KOPT-K1 (cell line): ENCODE data around the gene SLC25A48.
"Not testable (repeated sequence)": the region's sequence is repeated elsewhere in the genome, so short reads cannot be mapped to it uniquely, and the experiment has no call there.

Experiments used
- H3K27ac ChIP-seq: fragments of 200-600 bp; sonication (generic); 2 replicates; pipeline ENCODE4 v1.5.1; 2016; ENCODE audit warnings: antibody characterized with exemption, mild to moderate bottlenecking, low read depth, low read length; ENCODE audit not compliant: poor library complexity, severe bottlenecking
- H3K36me3 ChIP-seq: fragments of 200-600 bp; sonication (generic); 2 replicates; pipeline ENCODE4 v1.5.1; 2017; ENCODE audit warnings: antibody characterized with exemption, mild to moderate bottlenecking, low read length, moderate library complexity; ENCODE audit not compliant: insufficient read depth
- H3K9me3 ChIP-seq: fragments of 200-600 bp; sonication (generic); 2 replicates; pipeline ENCODE4 v1.5.1; 2017; ENCODE audit warnings: antibody characterized with exemption, low read length, mild to moderate bottlenecking; ENCODE audit not compliant: insufficient read depth, poor library complexity, severe bottlenecking

SLC25A48 gene

DNA sequence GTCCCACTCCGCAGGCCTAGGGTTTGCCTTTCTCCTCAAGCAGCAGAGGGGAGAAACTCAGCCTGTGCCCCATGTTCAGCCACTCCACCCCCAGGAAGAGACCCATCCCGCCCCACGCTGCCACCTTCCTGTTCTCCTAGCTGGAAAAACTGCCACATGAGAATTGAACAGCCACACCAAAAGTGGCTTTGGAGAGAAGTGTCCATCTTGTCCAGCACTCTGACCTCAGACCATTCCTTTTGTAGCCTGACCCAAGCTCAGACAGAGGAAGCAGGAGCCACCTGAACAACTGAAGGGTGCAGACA lies 8.3 kb upstream of the SLC25A48 start:
- H3K9me3 ChIP-seq, result no peaks in the 10 kb centered on the region
- H3K27ac ChIP-seq, result no peak overlapping the region
- no peaks in the 10 kb centered on the region for H3K36me3 ChIP-seq

DNA sequence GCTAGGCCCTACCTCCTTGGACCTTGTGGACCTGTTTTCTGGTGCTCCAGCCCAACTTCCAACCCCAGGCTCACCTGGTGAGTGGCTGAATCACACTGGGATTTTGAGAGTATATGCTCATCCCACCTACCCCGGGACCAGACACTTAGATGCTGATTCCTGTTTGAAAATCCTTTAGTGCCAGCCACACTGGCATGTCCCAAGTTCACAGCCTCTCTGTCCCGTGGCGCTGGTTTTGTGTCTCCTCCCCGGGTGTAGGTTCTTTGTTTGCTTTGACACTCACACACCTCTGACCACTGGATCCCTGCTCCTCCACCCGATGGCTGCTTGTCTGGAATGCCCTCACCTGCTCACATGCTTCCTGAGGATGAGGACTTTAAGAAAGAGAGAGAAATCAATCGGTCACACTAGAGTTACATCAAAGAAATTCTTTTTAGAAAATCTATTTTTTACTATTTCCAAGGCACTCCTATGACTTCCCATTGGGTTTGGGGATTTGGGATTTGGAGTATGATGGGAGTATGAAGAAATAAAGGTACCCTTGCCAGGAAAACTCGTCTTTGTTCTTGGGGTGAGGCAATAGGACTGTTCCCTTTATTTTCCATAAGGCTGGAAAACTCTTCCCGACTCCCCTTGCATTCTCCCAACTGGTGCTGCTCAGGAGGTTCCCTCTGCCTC lies 7.3 kb upstream of the SLC25A48 start:
- no peaks in the 10 kb centered on the region for H3K36me3 ChIP-seq
- H3K9me3 ChIP-seq, result no peaks in the 10 kb centered on the region
- no peak overlapping the region for H3K27ac ChIP-seq

DNA sequence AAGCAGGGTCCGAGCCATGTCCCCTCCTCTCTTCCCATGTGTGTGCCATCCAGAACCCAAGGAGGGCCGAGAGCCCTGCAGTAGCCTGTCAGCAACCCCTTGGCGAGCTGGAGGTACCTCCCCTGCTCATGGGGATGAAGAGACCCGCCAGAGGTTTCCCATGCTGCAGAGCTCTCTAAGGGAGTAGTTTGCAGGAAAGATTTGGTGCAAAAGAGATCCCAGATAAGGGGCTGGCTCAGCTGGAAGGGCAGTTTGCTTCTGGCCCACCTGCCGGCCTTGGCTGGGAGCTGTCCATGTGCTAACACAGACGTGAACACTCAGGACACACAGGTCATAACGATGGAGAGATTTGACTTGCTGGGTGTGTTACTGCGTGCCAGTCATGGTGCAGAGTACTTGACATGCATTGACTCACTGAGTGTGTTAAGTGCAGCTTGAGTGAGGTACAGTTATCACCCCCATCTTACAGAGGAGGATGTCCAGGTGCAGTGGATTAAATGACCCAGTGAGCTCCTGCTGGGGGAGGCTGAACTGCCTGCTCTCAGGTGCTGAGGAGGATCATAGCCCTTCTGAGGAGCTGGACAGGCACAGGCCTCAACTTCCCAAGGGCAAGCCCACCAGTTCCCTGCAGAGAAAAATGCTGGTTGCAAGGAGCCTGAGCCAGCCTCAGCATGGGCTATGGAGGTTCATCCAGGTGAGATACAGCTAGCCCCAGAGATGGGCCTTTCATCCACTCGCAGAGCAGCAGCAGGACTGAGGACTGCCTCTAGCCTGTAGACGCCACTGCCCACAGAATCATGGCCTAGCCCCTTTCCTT lies 6.3 kb upstream of the SLC25A48 start:
- Histone ChIP-seq H3K27ac (no peak overlapping the region), H3K36me3 (no peaks in the 10 kb centered on the region), H3K9me3 (no peaks in the 10 kb centered on the region)

DNA sequence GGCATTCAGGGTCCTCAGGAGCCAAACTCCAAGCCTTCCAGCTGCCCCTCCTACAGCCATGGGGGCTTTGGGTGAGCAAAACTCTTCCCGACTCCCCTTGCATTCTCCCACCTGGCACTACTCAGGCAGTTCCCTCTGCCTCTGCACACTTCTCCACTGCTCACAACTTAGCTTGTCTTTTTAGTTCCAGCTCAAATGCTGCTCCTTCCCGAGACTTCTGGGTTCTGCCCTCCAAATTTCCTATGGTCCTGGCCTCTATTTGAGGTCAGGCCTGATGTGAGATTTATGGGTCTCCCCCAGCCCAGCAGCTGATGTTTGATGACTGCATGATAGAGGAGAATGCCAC lies 5.7 kb upstream of the SLC25A48 start:
- Histone ChIP-seq H3K27ac (no peak overlapping the region), H3K36me3 (no peaks in the 10 kb centered on the region), H3K9me3 (no peaks in the 10 kb centered on the region)

DNA sequence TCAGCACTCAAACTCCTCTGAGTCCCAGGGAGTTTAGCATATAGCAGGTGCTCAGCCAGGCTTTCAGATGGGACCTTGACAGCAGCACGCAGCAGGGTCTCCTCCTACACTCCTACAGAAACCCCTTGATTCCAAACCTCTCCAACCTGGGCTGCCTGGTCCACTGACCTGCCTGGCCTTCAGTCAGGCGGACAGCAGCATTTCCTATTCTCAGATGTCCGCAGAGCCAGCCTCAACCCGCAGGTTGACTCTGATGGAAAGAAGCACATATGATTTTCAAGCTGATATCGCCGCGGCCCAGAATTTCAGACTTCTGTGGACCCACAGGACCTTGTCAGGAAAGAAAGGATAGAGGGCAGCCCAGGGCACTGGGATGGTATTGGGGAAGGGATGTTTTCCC lies 5.3 kb upstream of the SLC25A48 start:
- no peaks in the 10 kb centered on the region for H3K9me3 ChIP-seq
- no peaks in the 10 kb centered on the region for H3K36me3 ChIP-seq
- no peak overlapping the region for H3K27ac ChIP-seq

DNA sequence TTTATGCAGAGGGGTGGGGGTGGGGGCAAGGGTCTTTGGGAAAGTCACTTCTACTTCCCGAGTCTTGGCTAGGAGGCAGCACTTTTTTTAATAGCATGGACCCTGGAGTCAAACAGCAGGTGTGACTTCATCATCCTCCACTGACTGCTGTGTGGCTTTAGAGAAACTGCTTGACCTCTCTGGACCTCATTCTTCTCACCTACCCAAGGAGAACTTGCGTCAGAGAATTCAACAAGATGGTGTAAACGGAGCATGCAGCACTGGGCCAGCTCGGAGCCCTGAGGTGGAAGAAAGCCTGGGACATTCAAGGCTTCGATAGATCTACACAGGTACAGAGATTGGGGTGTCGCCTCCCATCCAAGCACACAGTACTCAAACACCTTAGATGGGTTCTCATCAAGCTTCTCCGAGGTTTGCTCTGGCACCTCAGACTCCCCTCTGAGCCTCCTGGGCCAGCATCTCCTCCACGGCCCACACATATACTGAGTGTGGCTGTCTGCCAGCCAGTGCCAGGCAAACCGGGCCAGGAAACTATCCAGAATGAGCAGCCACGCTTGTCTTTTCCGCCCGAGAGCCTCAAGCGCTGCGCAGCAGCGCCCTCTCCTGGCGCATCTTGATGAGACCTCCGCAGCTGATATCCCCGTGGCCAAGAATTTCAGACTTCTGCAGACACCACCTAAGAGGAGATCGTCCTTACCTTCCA lies 4.6 kb upstream of the SLC25A48 start:
- Histone ChIP-seq H3K9me3 (no peaks in the 10 kb centered on the region), H3K27ac (no peak overlapping the region), H3K36me3 (no peaks in the 10 kb centered on the region)

DNA sequence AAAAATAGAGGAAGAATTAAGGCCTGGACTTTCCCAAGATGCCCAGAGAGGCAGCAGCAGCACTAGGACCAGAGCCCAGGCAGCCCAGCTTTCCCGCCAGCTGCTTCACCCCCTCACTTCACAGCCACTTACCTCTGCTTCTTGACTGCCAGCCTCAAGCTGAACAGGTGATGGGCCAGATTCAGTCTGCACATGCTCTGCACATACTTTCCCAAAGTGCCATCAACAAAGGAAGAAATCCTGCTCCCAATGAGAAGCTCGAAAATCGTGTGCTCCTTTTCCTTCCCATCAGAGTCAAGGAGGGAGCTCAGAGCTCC lies 4.1 kb upstream of the SLC25A48 start:
- Histone ChIP-seq H3K36me3 (no peaks in the 10 kb centered on the region), H3K27ac (no peak overlapping the region), H3K9me3 (no peaks in the 10 kb centered on the region)

DNA sequence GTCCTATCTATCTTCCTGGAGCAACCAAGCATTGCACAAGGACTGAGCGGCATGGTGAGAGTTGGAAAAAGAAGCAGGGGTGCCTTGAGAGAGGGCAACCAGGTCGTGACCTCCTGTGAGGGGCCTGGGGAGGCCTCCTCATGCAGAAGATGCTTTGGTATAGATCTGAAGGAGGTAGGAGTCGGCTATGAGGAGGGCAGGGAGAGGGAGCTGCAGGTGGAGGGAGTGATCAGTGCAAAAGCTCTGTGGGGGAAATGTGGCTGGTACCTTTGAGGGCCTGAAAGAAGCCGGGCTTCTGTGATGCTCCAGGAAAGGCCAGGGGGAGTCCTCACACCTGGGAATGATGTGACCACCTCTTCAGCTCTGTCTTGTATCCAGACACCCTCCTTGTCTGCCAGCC lies 3.6 kb upstream of the SLC25A48 start:
- no peaks in the 10 kb centered on the region for H3K9me3 ChIP-seq
- H3K36me3 ChIP-seq, result no peaks in the 10 kb centered on the region
- no peak overlapping the region for H3K27ac ChIP-seq

DNA sequence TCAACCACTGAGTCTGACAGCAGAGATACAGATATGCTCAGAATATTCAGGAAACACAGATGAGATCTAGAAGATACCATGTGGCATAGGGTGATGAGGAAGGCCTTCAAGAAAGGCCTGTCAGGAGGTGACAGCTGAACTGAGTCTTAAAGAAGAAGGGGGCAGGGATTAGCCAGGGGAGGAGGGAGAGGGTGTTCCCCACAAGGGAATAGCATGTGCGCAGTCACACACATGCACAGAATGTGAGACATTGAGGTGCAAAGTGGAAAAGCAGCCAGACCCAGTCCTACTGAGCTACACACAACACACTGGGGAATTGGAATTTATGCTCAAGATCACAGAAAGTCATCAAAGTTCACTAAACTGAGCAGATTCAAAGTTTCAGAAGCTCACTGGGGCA lies 3.0 kb upstream of the SLC25A48 start:
- Histone ChIP-seq H3K36me3 (no peaks in the 10 kb centered on the region), H3K9me3 (no peaks in the 10 kb centered on the region), H3K27ac (no peak overlapping the region)

DNA sequence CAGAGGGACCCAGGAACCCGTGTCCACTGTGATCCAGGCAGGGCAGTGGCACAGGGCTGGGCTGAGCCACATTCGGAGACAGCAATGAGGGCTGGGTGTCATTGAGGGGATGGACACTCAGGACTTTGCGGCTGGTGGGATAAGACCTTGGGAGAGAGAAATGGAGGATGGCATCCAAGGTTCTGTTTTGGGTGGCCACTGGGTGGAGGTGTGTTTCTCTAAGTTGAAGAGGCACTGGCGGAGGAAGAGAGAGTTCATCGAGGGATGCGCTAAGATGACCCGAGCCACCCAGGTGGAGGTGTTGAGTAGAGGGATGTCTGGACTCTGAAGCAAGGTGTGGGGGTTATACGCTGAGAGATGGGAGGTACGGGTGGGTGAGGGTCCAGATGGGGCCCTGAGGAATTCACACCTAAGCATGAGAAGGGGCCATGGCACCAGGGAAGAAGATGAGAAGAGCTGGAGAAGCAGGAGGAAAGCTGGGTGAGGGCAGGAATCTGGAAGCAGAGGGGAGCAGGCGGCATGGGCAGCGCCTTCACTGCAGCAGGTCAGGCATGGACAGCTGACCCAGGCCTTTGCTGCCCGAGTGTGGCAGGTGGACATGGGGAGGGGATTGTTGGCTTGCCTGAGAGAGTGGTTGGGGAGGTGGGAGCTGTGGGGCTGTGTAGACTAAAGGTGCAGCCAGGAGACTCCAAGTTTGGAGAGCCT lies 2.5 kb upstream of the SLC25A48 start:
- no peaks in the 10 kb centered on the region for H3K9me3 ChIP-seq
- H3K36me3 ChIP-seq, result no peaks in the 10 kb centered on the region
- H3K27ac ChIP-seq, result no peak overlapping the region

DNA sequence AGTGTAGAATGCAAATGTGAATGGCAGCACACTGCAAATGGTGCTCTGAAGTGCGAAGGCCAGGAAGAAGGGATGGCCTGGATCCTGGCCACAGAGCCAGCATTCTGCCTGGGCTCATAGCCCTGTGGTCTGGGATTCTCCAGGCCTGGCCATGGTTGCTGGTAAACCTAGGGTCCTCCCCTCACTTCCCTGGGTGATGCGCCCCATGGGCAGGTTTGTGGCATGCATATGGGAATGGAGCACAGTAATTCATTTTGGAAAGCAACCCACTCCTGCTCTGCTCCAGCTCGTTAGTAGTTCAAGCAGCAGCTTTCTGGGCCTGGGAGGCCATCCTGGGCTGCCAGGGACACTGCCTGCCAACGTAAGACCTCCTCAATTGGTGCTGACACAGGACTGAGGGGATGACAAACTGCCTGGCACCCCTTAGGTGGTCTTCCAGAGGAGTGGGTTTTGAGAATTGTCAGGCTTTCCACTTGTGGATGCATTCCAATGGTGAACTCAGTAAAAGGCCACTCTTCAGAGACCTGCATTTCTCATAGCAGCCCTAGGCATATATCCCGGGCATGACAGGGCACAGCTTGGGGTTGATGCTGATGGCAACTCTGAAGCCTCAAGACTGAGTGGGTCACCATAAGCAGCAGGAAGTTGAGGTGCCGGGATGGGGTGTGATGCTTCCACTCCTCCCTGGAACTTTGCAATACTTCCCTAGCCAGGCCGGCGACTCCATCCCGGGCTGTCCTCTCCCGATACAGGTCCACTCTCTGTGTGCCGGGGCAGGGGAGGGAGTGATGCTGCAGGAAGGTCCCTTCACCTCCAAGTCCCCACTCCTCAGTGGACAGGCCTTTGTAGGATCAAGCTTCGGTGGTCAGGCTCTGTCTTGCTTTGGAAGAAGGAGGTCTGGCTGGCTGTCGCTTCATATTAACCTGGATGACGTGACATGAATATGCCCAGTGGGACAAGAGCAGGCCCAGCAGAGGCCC lies 1.2 kb upstream of the SLC25A48 start:
- Histone ChIP-seq H3K27ac (no peak overlapping the region), H3K36me3 (no peaks in the 10 kb centered on the region), H3K9me3 (peaks cover 3% of the 10 kb centered on the region)

DNA sequence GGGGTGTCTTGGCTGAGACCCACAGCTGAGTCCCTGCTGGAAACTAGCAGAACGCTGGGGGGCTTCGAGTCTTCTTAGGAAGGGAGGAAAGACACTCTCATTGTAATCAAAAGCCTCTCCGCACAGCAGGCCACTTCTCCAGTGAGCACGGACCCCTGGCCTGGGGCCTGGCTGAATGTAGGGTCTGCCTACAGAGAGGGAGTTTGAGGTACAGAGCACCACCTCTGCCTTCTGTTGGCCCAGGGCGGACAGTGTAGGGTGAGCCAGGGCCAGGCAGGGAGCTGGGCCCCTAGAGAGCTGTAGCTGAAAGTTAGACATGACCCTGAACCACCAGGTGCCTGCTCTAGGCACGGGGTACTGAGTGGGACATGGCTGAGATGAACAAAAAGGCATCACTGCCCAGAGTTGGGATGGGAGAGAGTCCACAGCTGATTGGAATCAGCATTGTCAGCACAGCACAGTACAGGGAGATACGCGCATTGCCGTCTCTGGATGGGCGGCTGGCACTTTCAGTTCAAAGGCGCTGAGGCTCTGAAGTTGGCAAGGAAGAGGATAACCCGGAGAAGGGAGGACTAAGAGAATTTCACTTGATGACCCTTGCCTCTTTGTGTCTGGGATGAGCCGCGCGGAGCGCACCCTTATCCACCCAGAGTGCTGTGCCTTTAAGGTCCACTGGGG lies 363 bp upstream of the SLC25A48 start:
- peaks cover 9% of the 10 kb centered on the region for H3K9me3 ChIP-seq
- H3K27ac ChIP-seq, result no peak overlapping the region
- no peaks in the 10 kb centered on the region for H3K36me3 ChIP-seq

DNA sequence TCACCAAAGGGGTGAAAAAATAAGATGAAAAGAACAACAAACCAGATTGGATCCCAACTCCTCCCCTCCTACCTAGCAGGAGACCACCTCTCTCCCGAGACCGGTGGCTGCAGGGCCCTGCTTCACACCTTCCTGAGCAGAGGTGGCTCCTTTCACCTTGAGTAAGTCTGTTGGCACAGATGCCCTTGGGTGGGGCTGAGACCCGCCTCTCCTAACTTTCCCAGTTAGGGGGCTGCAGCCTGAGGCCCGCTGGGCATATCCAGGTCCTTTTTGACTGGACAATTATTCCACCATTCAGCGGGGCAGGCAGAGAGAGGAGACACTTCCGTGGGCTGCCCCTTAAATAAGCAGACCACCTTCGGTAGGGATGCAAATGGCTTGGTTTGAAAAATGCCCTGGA lies 1.3 kb downstream of the SLC25A48 start:
- Histone ChIP-seq H3K27ac (no peak overlapping the region), H3K9me3 (peaks cover 15% of the 10 kb centered on the region), H3K36me3 (no peaks in the 10 kb centered on the region)

DNA sequence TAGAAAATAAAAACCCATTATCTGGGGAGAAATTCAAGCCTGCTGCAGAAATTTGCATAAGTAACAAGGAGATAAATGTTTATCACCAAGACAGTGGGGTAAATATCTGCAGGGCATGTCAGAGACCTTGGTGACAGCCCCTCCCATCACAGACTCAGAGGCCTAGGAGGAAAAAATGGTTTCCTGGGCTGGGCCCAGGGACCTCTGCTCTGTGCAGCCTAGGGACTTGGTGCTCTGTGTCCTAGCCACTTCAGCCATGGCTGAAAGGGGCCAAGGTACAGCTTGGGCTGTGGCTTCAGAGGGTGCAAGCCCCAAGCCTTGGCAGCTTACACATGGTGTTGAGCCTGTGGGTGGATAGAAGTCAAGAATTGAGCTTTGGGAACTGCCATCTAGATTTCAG lies 3.9 kb downstream of the SLC25A48 start:
- peaks cover 15% of the 10 kb centered on the region for H3K9me3 ChIP-seq
- H3K27ac ChIP-seq, H3K36me3 ChIP-seq: not testable (repeated sequence)
